Loucy (cell line): ENCODE measurements around the gene PLBD1.

Experiments
- H2AFZ ChIP-seq: fragments of 200-600 bp; sonication (generic); 2 replicates; pipeline ENCODE4 v1.6.0; 2016; ENCODE audit warnings: antibody characterized with exemption, mild to moderate bottlenecking, low read length, moderate library complexity
- H3F3A ChIP-seq: fragments of 200-600 bp; 2 replicates; pipeline ENCODE4 v1.6.0; 2016; ENCODE audit warnings: antibody characterized with exemption, low read depth, mild to moderate bottlenecking
- H3K27me3 ChIP-seq: fragments of 200-600 bp; sonication (generic); 2 replicates; pipeline ENCODE4 v1.6.1; 2014; ENCODE audit warnings: low read length, mild to moderate bottlenecking; ENCODE audit not compliant: insufficient read depth, poor library complexity, severe bottlenecking
- H3K36me3 ChIP-seq: fragments of 200-600 bp; sonication (generic); 2 replicates; pipeline ENCODE4 v1.6.1; 2016; ENCODE audit warnings: low read length; ENCODE audit not compliant: insufficient read depth
- H3K4me1 ChIP-seq: fragments of 200-600 bp; sonication (generic); 2 replicates; pipeline ENCODE4 v1.5.1; 2014; ENCODE audit warnings: low read length, mild to moderate bottlenecking; ENCODE audit not compliant: insufficient read depth, poor library complexity, severe bottlenecking
- H3K4me2 ChIP-seq: fragments of 200-600 bp; sonication (generic); 2 replicates; pipeline ENCODE4 v1.6.0; 2014; ENCODE audit warnings: antibody characterized with exemption, low read length, low read depth, mild to moderate bottlenecking; ENCODE audit not compliant: poor library complexity, severe bottlenecking
- H3K4me3 ChIP-seq: fragments of 200-600 bp; sonication (generic); 2 replicates; pipeline ENCODE4 v1.5.1; 2014; ENCODE audit warnings: low read length, mild to moderate bottlenecking, mixed read lengths; ENCODE audit not compliant: poor library complexity, severe bottlenecking
- H3K79me2 ChIP-seq: fragments of 200-600 bp; sonication (generic); 2 replicates; pipeline ENCODE4 v1.6.1; 2014; ENCODE audit warnings: low read length; ENCODE audit not compliant: insufficient read depth
- H3K9ac ChIP-seq: fragments of 200-600 bp; sonication (generic); 2 replicates; pipeline ENCODE4 v1.6.0; 2014; ENCODE audit warnings: mild to moderate bottlenecking, low read depth, low read length, moderate library complexity; ENCODE audit not compliant: poor library complexity, severe bottlenecking
- H3K9me2 ChIP-seq: fragments of 200-600 bp; sonication (generic); replicated peaks from 2 replicates; pipeline ENCODE4 v1.6.1; 2016; ENCODE audit warnings: low read depth, low read length, mixed read lengths
- H3K9me3 ChIP-seq: fragments of 200-600 bp; sonication (generic); 2 replicates; pipeline ENCODE4 v1.6.1; 2014; ENCODE audit warnings: mild to moderate bottlenecking, antibody characterized with exemption, low read length, low read depth; ENCODE audit not compliant: insufficient read depth
- H4K20me1 ChIP-seq: fragments of 200-600 bp; sonication (generic); 2 replicates; pipeline ENCODE4 v1.6.0; 2014; ENCODE audit warnings: antibody characterized with exemption, low read length, mild to moderate bottlenecking; ENCODE audit not compliant: insufficient read depth, poor library complexity, severe bottlenecking
- CTCF ChIP-seq: fragments of 200-600 bp; sonication (generic); conservative IDR thresholded peaks from 2 replicates; pipeline ENCODE4 v1.5.1; 2014; ENCODE audit warnings: mild to moderate bottlenecking, antibody characterized with exemption, low read length
- EZH2phosphoT487 ChIP-seq: fragments of 200-600 bp; IDR thresholded peaks from 2 replicates; pipeline ENCODE4 v1.6.1; 2018; ENCODE audit warnings: antibody characterized with exemption, mild to moderate bottlenecking, moderate library complexity, borderline replicate concordance

The PLBD1 gene

GRCh38 chr12:14597480-14597879 is 29.8 kb upstream of the PLBD1 start:
- no peak for TF ChIP-seq EZH2phosphoT487
- TF ChIP-seq CTCF: no peak
- H2AFZ ChIP-seq: no peak overlapping the region
- no peaks in the 10 kb centered on the region for H3K36me3 ChIP-seq
- H3K9me3 ChIP-seq: no peaks in the 10 kb centered on the region
- no peaks in the 10 kb centered on the region for H3K4me1 ChIP-seq
- H4K20me1 ChIP-seq: no peaks in the 10 kb centered on the region
- no peaks in the 10 kb centered on the region for H3F3A ChIP-seq
- no peaks in the 10 kb centered on the region for H3K79me2 ChIP-seq
- H3K27me3 ChIP-seq: no peaks in the 10 kb centered on the region
- no peak overlapping the region for H3K4me3 ChIP-seq
- H3K9ac ChIP-seq: no peak overlapping the region
- no peak overlapping the region for H3K4me2 ChIP-seq
- H3K9me2 ChIP-seq: no peaks in the 10 kb centered on the region

- no peaks in the 10 kb centered on the region for H3K4me1 ChIP-seq
- no peak overlapping the region for H3K9ac ChIP-seq
- no peaks in the 10 kb centered on the region for H3K36me3 ChIP-seq
- H3K9me3 ChIP-seq: no peaks in the 10 kb centered on the region
- no peak overlapping the region for H3K4me3 ChIP-seq
- H3F3A ChIP-seq: no peaks in the 10 kb centered on the region
- no peaks in the 10 kb centered on the region for H3K9me2 ChIP-seq
- no peaks in the 10 kb centered on the region for H3K79me2 ChIP-seq
- TF ChIP-seq EZH2phosphoT487 (no peak), CTCF (no peak)
- H3K27me3 ChIP-seq: no peaks in the 10 kb centered on the region
- H2AFZ ChIP-seq: no peak overlapping the region
- H4K20me1 ChIP-seq: no peaks in the 10 kb centered on the region
- no peak overlapping the region for H3K4me2 ChIP-seq
These were observed 24.0 kb upstream of the PLBD1 start for GRCh38 chr12:14591719-14592118.

GRCh38 chr12:14589169-14590004 is 21.7 kb upstream of the PLBD1 start:
- Histone ChIP-seq H2AFZ (no peak overlapping the region), H4K20me1 (no peaks in the 10 kb centered on the region)

More at GRCh38 chr12:14589169-14590004, 21.7 kb upstream of the PLBD1 start:
- Histone ChIP-seq H3K4me3 (no peak overlapping the region), H3F3A (no peaks in the 10 kb centered on the region), H3K4me2 (no peak overlapping the region), H3K27me3 (no peaks in the 10 kb centered on the region), H3K9ac (no peak overlapping the region), H3K9me3 (no peaks in the 10 kb centered on the region), H3K36me3 (no peaks in the 10 kb centered on the region), H3K9me2 (no peaks in the 10 kb centered on the region), H3K4me1 (no peaks in the 10 kb centered on the region), H3K79me2 (no peaks in the 10 kb centered on the region)
- TF ChIP-seq EZH2phosphoT487 (no peak), CTCF (no peak)
